ENCODE measurements around the gene HDAC11. TPM values are rescaled to one million over a fixed set of nuclear protein-coding genes. Genes with fewer than 3 reads are reported as not detected.

The HDAC11 gene
- total RNA-seq, 2 donors from 2014 or later: 27.6 to 36.0 TPM

- intact Hi-C loops (cut with DNase I): no loop called here
Measured at GRCh38 chr3:13532631-13533030, 52.5 kb downstream of the HDAC11 start.

DNA sequence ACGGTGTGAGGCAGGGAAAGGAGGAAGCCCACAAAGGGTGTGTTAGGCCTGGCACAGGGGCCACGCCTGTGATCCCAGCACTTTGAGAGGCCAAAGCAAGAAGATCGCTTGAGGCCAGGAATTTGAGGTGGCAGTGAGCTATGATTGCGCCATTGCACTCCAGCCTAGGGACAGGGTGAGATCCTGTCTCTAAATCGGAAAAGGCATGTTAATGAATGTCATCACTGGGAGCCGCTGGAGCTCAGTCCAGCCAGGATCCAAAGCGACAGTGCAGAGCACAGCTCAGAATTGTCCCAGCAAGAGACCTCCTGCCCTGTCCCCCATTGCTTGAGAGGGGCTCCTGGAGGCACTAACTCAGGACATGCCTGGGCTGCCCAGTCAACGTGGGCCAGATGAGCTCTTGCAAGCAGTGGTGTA lies 53.8 kb downstream of the HDAC11 start:
- ATAC-seq (peak in 1 of 2 donors; percentile 22), DNase-seq (peak; percentile 17)
- intact Hi-C loops (cut with DNase I): no loop called here

More at GRCh38 chr3:13532631-13533030, 52.5 kb downstream of the HDAC11 start:
- DNase-seq (no peak), ATAC-seq (peak in 1 of 2 donors; percentile 10)

DNA sequence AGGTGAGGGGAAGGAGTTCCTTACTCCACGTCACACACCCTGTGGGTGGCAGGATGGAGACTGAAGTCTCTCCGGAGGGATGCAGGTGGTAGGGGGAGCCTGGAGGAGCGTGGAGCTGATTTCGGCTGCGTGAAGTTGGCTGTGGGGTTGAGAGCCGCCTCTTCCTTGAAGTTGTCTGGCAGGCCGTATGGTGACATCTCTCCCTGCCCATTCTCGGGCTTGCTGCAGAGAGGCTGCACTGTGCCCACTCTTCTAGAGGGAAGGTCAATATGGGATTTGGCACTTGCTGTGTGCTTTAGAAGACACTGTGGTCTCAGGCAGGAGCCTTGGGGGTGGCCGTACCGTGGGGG lies 55.4 kb downstream of the HDAC11 start:
- DNase-seq (no peak), ATAC-seq (no peak)
- intact Hi-C loops (cut with DNase I): no loop called here

GRCh38 chr3:13535905-13536304 lies 55.8 kb downstream of the HDAC11 start:
- ATAC-seq (peak in 1 of 2 donors; percentile 2), DNase-seq (no peak)
- intact Hi-C loops (cut with DNase I): no loop called here

DNA sequence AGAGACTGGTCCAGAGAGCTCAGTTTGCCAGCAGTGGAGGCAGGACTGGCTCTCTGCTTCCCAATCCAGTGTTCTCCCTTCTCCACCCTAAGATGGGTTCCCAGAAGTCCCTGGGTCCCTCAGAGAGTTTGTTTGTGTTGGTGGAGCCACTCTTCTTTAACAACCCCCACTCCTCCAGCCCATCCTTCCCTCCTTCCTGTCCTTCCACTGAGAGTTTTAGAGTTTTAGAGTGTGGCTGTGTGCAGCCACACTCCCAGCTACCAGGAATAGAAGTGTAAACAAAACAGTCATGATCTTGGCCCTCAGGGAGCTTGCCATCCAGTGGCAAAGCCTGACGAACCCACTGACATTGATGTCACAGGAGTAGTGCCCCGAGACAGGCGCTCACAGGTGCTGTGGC lies 56.3 kb downstream of the HDAC11 start:
- ATAC-seq: no peak
- DNase-seq: peak; percentile 12
- intact Hi-C loops (cut with DNase I): no loop called here

GRCh38 chr3:13536832-13537231 lies 56.7 kb downstream of the HDAC11 start:
- intact Hi-C loops (cut with DNase I): no loop called here
- peak; percentile 28 for DNase-seq
- peak in 1 of 2 donors; percentile 9 for ATAC-seq

GRCh38 chr3:13537244-13537908 lies 57.3 kb downstream of the HDAC11 start:
- DNase-seq: no peak
- ATAC-seq: no peak
- intact Hi-C loops (cut with DNase I): no loop called here

DNA sequence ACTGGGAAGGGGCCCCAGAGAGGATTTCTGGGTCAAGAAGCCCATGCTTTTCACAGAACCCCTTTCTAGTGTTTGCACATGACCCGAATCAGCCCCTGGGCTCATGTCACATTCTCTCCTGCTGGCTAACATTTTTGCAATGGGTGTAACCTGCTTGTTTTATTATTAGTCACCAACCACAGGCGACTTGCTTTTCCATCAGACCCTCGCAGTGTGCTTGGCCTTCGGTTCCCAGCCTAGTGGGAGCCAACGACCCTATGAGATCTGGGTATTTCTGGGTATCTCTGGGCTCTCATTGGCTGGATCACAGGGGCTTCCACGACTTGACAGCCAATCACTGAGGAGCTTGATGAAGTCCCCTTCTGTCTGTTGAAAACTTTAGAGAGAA lies 57.8 kb downstream of the HDAC11 start:
- peak in 1 of 2 donors; percentile 41 for ATAC-seq
- DNase-seq: peak; percentile 56
- intact Hi-C loops (cut with DNase I): no loop called here

DNA sequence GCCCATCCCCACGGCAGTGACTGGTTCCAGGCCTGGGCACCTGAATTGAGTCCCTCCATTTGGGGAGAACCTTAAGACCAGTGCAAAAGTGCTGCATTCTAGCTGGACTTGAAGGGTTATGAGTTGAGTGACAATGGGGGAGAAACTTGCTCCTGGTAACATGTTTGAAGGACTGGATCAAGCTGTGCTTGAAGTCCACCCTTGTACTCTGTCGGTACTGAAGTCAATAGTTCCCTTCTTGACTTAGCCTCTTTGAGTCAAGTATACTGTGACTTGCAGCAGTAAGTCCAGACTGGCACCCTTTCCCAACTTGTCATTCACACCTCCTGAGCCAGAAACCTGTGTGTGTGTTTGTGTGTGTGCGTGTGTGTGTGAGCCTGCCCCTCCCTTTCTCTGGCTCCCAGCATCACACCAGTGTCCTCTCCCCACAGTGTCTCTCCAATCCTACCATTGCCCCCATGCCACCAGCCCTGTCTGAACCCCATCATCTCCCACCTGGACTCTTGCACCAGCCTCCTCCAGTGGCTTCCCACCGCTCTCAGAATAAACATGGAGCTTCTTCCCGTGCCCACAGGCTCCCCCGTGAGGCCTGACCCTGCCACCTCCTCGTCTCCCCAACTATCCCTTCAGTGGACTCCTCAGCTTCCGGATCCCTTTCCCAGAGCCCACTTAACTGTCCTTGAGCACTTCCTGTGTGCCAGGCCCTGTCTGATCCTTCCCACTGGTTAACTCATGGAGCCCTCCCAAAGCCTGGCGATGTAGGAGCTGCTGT lies 58.6 kb downstream of the HDAC11 start:
- DNase-seq: no peak
- no peak for ATAC-seq
- intact Hi-C loops (cut with DNase I): no loop called here

- intact Hi-C loops (cut with DNase I): no loop called here
- peak; percentile 9 for DNase-seq
Measured at GRCh38 chr3:13539292-13539638, 59.2 kb downstream of the HDAC11 start.

GRCh38 chr3:13539671-13540070 lies 59.6 kb downstream of the HDAC11 start:
- DNase-seq: no peak
- no peak for ATAC-seq
- intact Hi-C loops (cut with DNase I): no loop called here

More at GRCh38 chr3:13539292-13539638, 59.2 kb downstream of the HDAC11 start:
- peak in 1 of 2 donors; percentile 21 for ATAC-seq

GRCh38 chr3:13540297-13540995 lies 60.3 kb downstream of the HDAC11 start:
- intact Hi-C loops (cut with DNase I): no loop called here
- DNase-seq: no peak
- peak; percentile 31 to 50 for ATAC-seq

DNA sequence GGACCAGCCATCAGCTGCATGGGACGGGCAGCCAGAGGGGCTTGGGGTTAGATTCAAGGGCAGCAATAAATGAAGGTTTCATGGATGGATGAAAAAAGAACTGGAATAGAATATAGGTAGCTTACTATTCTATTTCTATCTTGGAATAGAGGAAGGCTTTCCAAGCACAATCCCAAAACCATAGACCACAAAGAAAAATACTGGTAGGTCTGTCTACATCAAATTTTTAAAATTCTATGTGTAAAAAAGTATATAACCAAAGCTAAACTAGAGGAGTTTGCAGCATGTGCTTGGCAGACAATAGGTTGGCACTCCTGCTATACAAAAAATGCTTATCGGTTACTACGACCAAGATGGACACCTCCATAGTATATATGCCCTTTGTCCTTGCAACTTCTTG lies 61.6 kb downstream of the HDAC11 start:
- intact Hi-C loops (cut with DNase I): no loop called here
- DNase-seq (no peak), ATAC-seq (no peak)

GRCh38 chr3:13542142-13542541 lies 62.0 kb downstream of the HDAC11 start:
- no peak for ATAC-seq
- DNase-seq: no peak
- intact Hi-C loops (cut with DNase I): no loop called here

- peak; percentile 84 for DNase-seq
Measured at GRCh38 chr3:13543253-13543652, 63.1 kb downstream of the HDAC11 start.

DNA sequence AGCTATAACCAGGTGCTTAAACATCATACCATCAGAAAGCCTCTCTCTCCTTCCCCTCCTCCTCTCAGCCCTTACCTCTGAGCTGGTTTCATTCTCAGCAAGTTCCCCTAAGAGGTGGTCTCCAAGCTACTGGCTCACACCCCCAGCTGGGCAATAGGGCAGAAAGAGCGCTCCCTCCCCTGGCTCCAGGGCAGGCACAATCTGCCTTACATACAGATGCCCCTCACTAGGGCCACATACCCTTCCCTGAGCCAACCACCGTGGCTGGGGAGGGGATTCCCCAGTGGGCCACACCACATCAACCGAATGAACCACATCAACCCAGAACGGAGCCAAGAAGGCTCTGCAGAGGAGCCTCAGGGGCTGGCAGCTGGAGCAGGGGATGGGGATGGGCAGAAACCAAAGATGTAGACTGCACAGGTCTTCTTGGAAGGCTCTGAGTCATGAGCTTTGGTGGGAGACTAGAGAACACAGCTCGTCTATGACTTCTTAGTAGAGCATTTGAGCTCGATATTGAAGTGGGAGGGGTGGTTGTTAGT lies 64.3 kb downstream of the HDAC11 start:
- intact Hi-C loops (cut with DNase I): no loop called here
- DNase-seq: peak; percentile 46
- ATAC-seq: no peak

More at GRCh38 chr3:13543253-13543652, 63.1 kb downstream of the HDAC11 start:
- intact Hi-C loops (cut with DNase I): no loop called here
- peak; percentile 48 to 77 for ATAC-seq

GRCh38 chr3:13544951-13545651 lies 65.0 kb downstream of the HDAC11 start:
- intact Hi-C loops (cut with DNase I): no loop called here
- ATAC-seq: no peak
- peak; percentile 18 for DNase-seq

DNA sequence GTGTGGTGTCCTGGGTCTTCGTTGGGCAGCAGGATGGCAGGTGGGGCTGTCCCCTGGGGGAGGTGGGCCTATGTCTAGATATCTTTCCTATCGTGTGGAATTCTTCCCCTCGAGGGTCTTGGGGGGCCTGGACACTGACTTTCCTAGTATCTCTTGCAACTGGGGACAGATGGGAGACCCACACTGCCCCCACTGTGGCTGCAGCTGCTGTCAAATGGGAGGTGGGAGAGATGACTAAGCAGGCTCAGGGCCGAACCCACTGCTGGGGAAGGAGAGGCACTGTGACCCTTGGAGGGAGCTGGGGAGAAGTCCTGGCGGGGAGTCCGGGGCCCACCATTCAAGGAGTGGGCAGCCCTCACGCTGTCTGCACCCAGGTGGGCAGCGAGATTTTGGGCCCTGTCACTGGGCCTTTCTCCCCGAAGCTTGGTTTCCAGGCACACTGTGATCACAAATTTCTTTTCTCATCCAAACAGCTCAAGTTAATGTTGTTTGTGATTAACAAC lies 65.9 kb downstream of the HDAC11 start:
- DNase-seq: no peak
- intact Hi-C loops (cut with DNase I): no loop called here
- no peak for ATAC-seq

DNA sequence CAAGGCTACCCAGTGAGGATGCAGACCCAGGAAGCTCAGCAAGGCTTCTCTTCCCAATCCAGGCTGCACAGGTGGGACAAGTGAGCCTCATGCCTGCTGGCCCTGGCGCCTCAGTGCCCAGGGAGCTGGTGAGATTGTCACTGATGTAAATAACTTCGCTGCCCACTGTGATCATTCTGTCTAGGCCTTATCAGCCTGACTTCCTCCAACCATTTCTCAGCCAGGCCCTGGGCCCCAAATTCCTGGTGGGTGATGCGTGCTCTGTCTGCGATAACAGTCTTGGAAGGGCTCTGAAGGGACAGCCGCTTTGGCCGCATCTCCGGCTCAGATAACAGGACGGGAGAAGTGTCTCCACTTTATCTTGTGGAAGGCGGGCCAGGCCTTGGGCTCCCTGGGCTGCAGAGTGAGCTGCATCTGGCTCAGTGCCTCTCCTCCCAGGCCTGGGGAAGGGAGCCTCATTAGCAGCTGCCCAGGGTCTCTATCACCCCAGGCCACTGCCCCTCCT lies 66.6 kb downstream of the HDAC11 start:
- ATAC-seq (peak; percentile 27 to 72), DNase-seq (peak; percentile 80)
- intact Hi-C loops (cut with DNase I): no loop called here
